ENCODE data around the gene MYH10.

Gene MYH10

GRCh38 chr17:8522577-8522976 lies 107.9 kb downstream of the MYH10 start:
- no peak for TF ChIP-seq CTCF (conservative IDR thresholded peaks at IDR 0.05)
- H3K27ac ChIP-seq = no peak overlapping the region

GRCh38 chr17:8520981-8521380 lies 109.5 kb downstream of the MYH10 start:
- H3K27ac ChIP-seq = no peak overlapping the region
- TF ChIP-seq CTCF (conservative IDR thresholded peaks at IDR 0.05) = no peak

GRCh38 chr17:8518850-8519249 lies 111.7 kb downstream of the MYH10 start:
- H3K27ac ChIP-seq = no peak overlapping the region
- no peak for TF ChIP-seq CTCF (conservative IDR thresholded peaks at IDR 0.05)

GRCh38 chr17:8518326-8518725 lies 112.2 kb downstream of the MYH10 start:
- no peak for TF ChIP-seq CTCF (conservative IDR thresholded peaks at IDR 0.05)
- H3K27ac ChIP-seq = no peak overlapping the region

- TF ChIP-seq CTCF (conservative IDR thresholded peaks at IDR 0.05) = no peak
These were observed 115.7 kb downstream of the MYH10 start for GRCh38 chr17:8514801-8515200.

GRCh38 chr17:8506145-8506544 lies 124.4 kb downstream of the MYH10 start:
- TF ChIP-seq CTCF (conservative IDR thresholded peaks at IDR 0.05) = no peak
- no peak overlapping the region for H3K27ac ChIP-seq

More at GRCh38 chr17:8514801-8515200, 115.7 kb downstream of the MYH10 start:
- no peak overlapping the region for H3K27ac ChIP-seq

GRCh38 chr17:8504460-8505207 lies 125.9 kb downstream of the MYH10 start:
- no peak for TF ChIP-seq CTCF (conservative IDR thresholded peaks at IDR 0.05)
- H3K27ac ChIP-seq = no peak overlapping the region
